Activated CD8-positive, alpha-beta memory T cell treated with anti-CD3 and anti-CD28 coated beads, Interleukin-2, amount 50 U/mL, for 24 hours (primary cell): Measurements from ENCODE around the gene ORC1.
A peak's percentile ranks its signal among the peaks of the same experiment; 100 is the strongest.

Experiments
- DNase-seq: peaks from one replicate; pipeline ENCODE4 v3.0.0-alpha.2; 2020; ENCODE audit errors: extremely low read depth

ORC1 gene

GRCh38 chr1:52404116-52404974, at the start of gene ORC1, which contains the start of gene PRPF38A:
TSS of gene ORC1 (minus strand) at chr1:52404423. CDS start at chr1:52402223, 2,200 bp downstream.
TSS of gene PRPF38A (plus strand) at chr1:52404602. CDS start at chr1:52404750, 148 bp downstream.
- DNase-seq: peak; percentile 91

- DNase-seq: no peak
These were observed 40.2 kb upstream of the ORC1 start for GRCh38 chr1:52444463-52444862.

GRCh38 chr1:52439976-52440375, 35.8 kb upstream of the ORC1 start:
- no peak for DNase-seq

GRCh38 chr1:52436817-52437216, 32.6 kb upstream of the ORC1 start:
- no peak for DNase-seq

- DNase-seq: no peak
These were observed 31.4 kb upstream of the ORC1 start for GRCh38 chr1:52435650-52436049.

- DNase-seq: no peak
These were observed 31.0 kb upstream of the ORC1 start for GRCh38 chr1:52435211-52435610.

GRCh38 chr1:52432807-52433206, 28.6 kb upstream of the ORC1 start:
- DNase-seq: no peak

- no peak for DNase-seq
These were observed 22.9 kb upstream of the ORC1 start for GRCh38 chr1:52427152-52427551.

- DNase-seq: no peak
These were observed 22.1 kb upstream of the ORC1 start for GRCh38 chr1:52426371-52426770.

- DNase-seq: no peak
These were observed 20.6 kb upstream of the ORC1 start for GRCh38 chr1:52424813-52425212.

- no peak for DNase-seq
These were observed 20.0 kb upstream of the ORC1 start for GRCh38 chr1:52424231-52424636.

- peak; percentile 15 for DNase-seq
These were observed 19.5 kb upstream of the ORC1 start for GRCh38 chr1:52423771-52424170.

- no peak for DNase-seq
These were observed 18.8 kb upstream of the ORC1 start for GRCh38 chr1:52423055-52423454.

- no peak for DNase-seq
These were observed 16.5 kb upstream of the ORC1 start for GRCh38 chr1:52420713-52421112.

GRCh38 chr1:52416811-52417210, 12.6 kb upstream of the ORC1 start:
- DNase-seq: no peak

GRCh38 chr1:52414942-52415341, 10.7 kb upstream of the ORC1 start:
- no peak for DNase-seq

GRCh38 chr1:52413410-52413989, 9.3 kb upstream of the ORC1 start:
- no peak for DNase-seq

GRCh38 chr1:52404975-52405338, 734 bp upstream of the ORC1 start:
- DNase-seq: no peak

- peak; percentile 2 for DNase-seq
These were observed 582 bp downstream of the ORC1 start for GRCh38 chr1:52403566-52404115.

GRCh38 chr1:52402860-52403240, 1.4 kb downstream of the ORC1 start:
- no peak for DNase-seq

- DNase-seq: no peak
These were observed 4.1 kb downstream of the ORC1 start for GRCh38 chr1:52400131-52400530.

- no peak for DNase-seq
These were observed 4.6 kb downstream of the ORC1 start for GRCh38 chr1:52399629-52400028.

GRCh38 chr1:52393174-52393573, 11.0 kb downstream of the ORC1 start:
- no peak for DNase-seq
